GM12878 (cell line): ENCODE measurements around the gene PRKAG2. TPM values are rescaled to one million over a fixed set of nuclear protein-coding genes. Genes with fewer than 3 reads are reported as not detected.

Experiments used
- ATAC-seq: fragments of 200-7000 bp; cut with Tn5 transposase; 3 replicates; pipeline ENCODE4 v1.9.1; 2020; ENCODE audit warnings: mild to moderate bottlenecking, moderate library complexity
- BruUV-seq: library from RNA; stranded (reverse); fragments of 400-500 nt; replicated peaks from 2 replicates; lab custom pipeline; 2021; lab: Mats Ljungman, UMichigan
- CTCF ChIA-PET: fragments of 300-600 bp; sonication (Branson Sonifier 250); formaldehyde crosslinking; extraction: SDS; loops from one replicate; lab custom pipeline; 2021; ENCODE audit warnings: inconsistent platforms; lab: Yijun Ruan, JAX
- POLR2A ChIA-PET: fragments of 350-600 bp; formaldehyde crosslinking; extraction: SDS; loops from one replicate; lab custom pipeline; 2021; ENCODE audit warnings: inconsistent platforms; lab: Charles Lee
- RAD21 ChIA-PET: fragments of 300-600 bp; sonication (Branson Sonifier 250); formaldehyde crosslinking; loops from one replicate; lab custom pipeline; 2023; ENCODE audit warnings: antibody characterized with exemption; ENCODE audit not compliant: unreplicated experiment; lab: Charles Lee
- SMC1A ChIA-PET: fragments of 300-600 bp; sonication (Branson Sonifier 250); formaldehyde crosslinking; loops from one replicate; lab custom pipeline; 2023; ENCODE audit not compliant: unreplicated experiment, uncharacterized antibody; lab: Charles Lee
- DNase-seq: peaks from one replicate; pipeline ENCODE4 v3.0.0-alpha.2; 2011; ENCODE audit warnings: low read depth, low spot score
- FAIRE-seq: peaks from 3 replicates; lab custom pipeline; 2011; peaks lifted over from hg19 to GRCh38; lab: Jason Lieb, UNC
- H2AFZ ChIP-seq: 2 replicates; pipeline ENCODE4 v1.6.0; 2011; ENCODE audit warnings: low read depth, low read length, control low read depth; ENCODE audit not compliant: control insufficient read depth
- H3K27ac ChIP-seq: 2 replicates; pipeline ENCODE4 v1.5.1; 2011; ENCODE audit warnings: control low read depth; ENCODE audit not compliant: control insufficient read depth, insufficient read depth
- H3K27me3 ChIP-seq, 2 experiments: replicated peaks in 1 of 2; 2 replicates each; pipeline versions ENCODE4 v1.6.0 to v1.6.1; 2011; ENCODE audit warnings: low read length in 1 of 2; ENCODE audit not compliant: control insufficient read depth in 2 of 2, insufficient read depth in 2 of 2
- H3K36me3 ChIP-seq, 2 experiments: 2 replicates each; pipeline ENCODE4 v1.5.1; 2011; ENCODE audit warnings: low read length in 1 of 2; ENCODE audit not compliant: control insufficient read depth in 2 of 2, insufficient read depth in 2 of 2
- H3K4me1 ChIP-seq: 2 replicates; pipeline ENCODE4 v1.6.1; 2011; ENCODE audit warnings: mild to moderate bottlenecking, low read length, moderate library complexity, mixed read lengths; ENCODE audit not compliant: control insufficient read depth, insufficient read depth
- H3K4me2 ChIP-seq: 2 replicates; pipeline ENCODE4 v1.6.0; 2011; ENCODE audit warnings: control low read depth; ENCODE audit not compliant: control insufficient read depth, insufficient read depth
- H3K4me3 ChIP-seq: fragments of 200-600 bp; sonication (generic); 2 replicates; pipeline ENCODE4 v1.5.1; 2016
- H3K79me2 ChIP-seq: 2 replicates; pipeline ENCODE4 v1.6.0; 2011; ENCODE audit warnings: low read length; ENCODE audit not compliant: control insufficient read depth, insufficient read depth
- H3K9ac ChIP-seq: 2 replicates; pipeline ENCODE4 v1.8.0; 2011; ENCODE audit warnings: low read length, control low read depth, mixed read lengths; ENCODE audit not compliant: control insufficient read depth, insufficient read depth
- H3K9me3 ChIP-seq: replicated peaks from 3 replicates; pipeline ENCODE4 v1.5.1; 2011; ENCODE audit warnings: mild to moderate bottlenecking, low read length; ENCODE audit not compliant: control insufficient read depth, insufficient read depth
- H4K20me1 ChIP-seq: 2 replicates; pipeline ENCODE4 v1.6.0; 2011; ENCODE audit not compliant: control insufficient read depth, insufficient read depth
- ATF2 ChIP-seq: IDR thresholded peaks from 2 replicates; pipeline ENCODE4 v1.6.1; 2012; ENCODE audit warnings: low read length, inconsistent platforms
- CHD4 ChIP-seq: fragments of 200-600 bp; sonication (generic); IDR thresholded peaks from 2 replicates; pipeline ENCODE4 v1.6.1; 2016; ENCODE audit warnings: mild to moderate bottlenecking
- CTCF ChIP-seq, 3 experiments: IDR thresholded peaks in 2 of 3; conservative IDR thresholded peaks in 1 of 3; 2 replicates each; pipeline ENCODE4 v1.5.1; 2011; ENCODE audit warnings: low read depth in 3 of 3, low read length in 3 of 3, mild to moderate bottlenecking in 3 of 3, control low read depth in 2 of 3, moderate library complexity in 2 of 3, inconsistent platforms in 1 of 3, mixed read lengths in 1 of 3; ENCODE audit not compliant: control insufficient read depth in 2 of 3, insufficient read depth in 1 of 3; ENCODE audit errors: extremely low read depth in 1 of 3
- HDAC2 ChIP-seq: fragments of 200-600 bp; sonication (generic); IDR thresholded peaks from 2 replicates; pipeline ENCODE4 v1.6.1; 2017
- IKZF1 ChIP-seq: fragments of 450-650 bp; conservative IDR thresholded peaks from 2 replicates; pipeline ENCODE4 v1.6.1; 2017; ENCODE audit warnings: antibody characterized with exemption, mild to moderate bottlenecking
- MTA2 ChIP-seq: fragments of 450-650 bp; IDR thresholded peaks from 2 replicates; pipeline ENCODE4 v1.6.1; 2016; ENCODE audit warnings: low read depth, mild to moderate bottlenecking, moderate library complexity
- MYB ChIP-seq: fragments of 150-350 bp; IDR thresholded peaks from 2 replicates; pipeline ENCODE4 v1.6.1; 2014; ENCODE audit warnings: mild to moderate bottlenecking, low read depth, low read length, borderline replicate concordance
- NFIC ChIP-seq: IDR thresholded peaks from 2 replicates; pipeline ENCODE4 v1.6.1; 2012; ENCODE audit warnings: low read depth, mild to moderate bottlenecking, inconsistent platforms, low read length, moderate library complexity
- NFYA ChIP-seq: IDR thresholded peaks from 2 replicates; pipeline ENCODE4 v1.6.1; 2011; ENCODE audit warnings: low read depth, mild to moderate bottlenecking, low read length, improper control_type of control experiment, borderline replicate concordance
- NFYB ChIP-seq: IDR thresholded peaks from 2 replicates; pipeline ENCODE4 v1.6.1; 2011; ENCODE audit warnings: low read depth, mild to moderate bottlenecking, low read length, improper control_type of control experiment, moderate library complexity; ENCODE audit not compliant: insufficient read depth
- RELA ChIP-seq: fragments of 450-650 bp; IDR thresholded peaks from 2 replicates; pipeline ENCODE4 v1.8.0; 2014; ENCODE audit warnings: borderline replicate concordance; ENCODE audit not compliant: partially characterized antibody
- RFX5 ChIP-seq: IDR thresholded peaks from 2 replicates; pipeline ENCODE4 v1.6.1; 2011; ENCODE audit warnings: low read depth, low read length, improper control_type of control experiment
- WGBS: methylation state at CpG from one replicate; pipeline ENCODE4 v1.1.6; 2016; ENCODE audit warnings: low lambda C conversion rate; ENCODE audit not compliant: insufficient replicate concordance, insufficient coverage; ENCODE audit errors: missing lambda C conversion rate; 5-methylcytosine and 5-hydroxymethylcytosine counted together
- in situ Hi-C: fragments of 300-500 bp; cut with MboI; formaldehyde crosslinking; loops from 9 replicates; pipeline ENCODE4 v1.14.3; 2018; ENCODE audit warnings: mixed read lengths
- intact Hi-C: fragments of 100-400 bp; cut with micrococcal nuclease; formaldehyde crosslinking; loops from one replicate; pipeline ENCODE4 v1.14.2; 2022; ENCODE audit not compliant: unreplicated experiment
- polyA plus RNA-seq, 11 experiments: library from polyadenylated mRNA; depleted of rRNA in 4 of 11; unstranded in 6 of 11; stranded (reverse) in 5 of 11; fragments of >200 nt; fragmentation: Nextera tagmentation in 4 of 11; fragmentation: Illumina TruSeq in 1 of 11; extraction: Ambion mirVana in 4 of 11; extraction: Trizol in 1 of 11; gene quantifications; 1 replicate in 1 of 11; 2 replicates in 10 of 11; pipeline versions ENCODE4 v1.2.1 to v1.2.3, GENCODE V29; 2011 to 2016; ENCODE audit warnings: inconsistent platforms in 2 of 11, missing spikeins in 2 of 11, low read depth in 1 of 11
- total RNA-seq, 4 experiments: library from RNA; depleted of rRNA in 3 of 4; stranded (reverse); fragments of >200 nt in 3 of 4; fragmentation: Illumina TruSeq in 1 of 4; extraction: Trizol in 1 of 4; gene quantifications; 2 replicates each; pipeline versions ENCODE4 v1.2.1 to v1.2.3, GENCODE V29; 2013 to 2021
- TF ChIP-seq, protein P1 (sequence below): IDR thresholded peaks from 2 replicates; pipeline ENCODE4 v1.6.1; 2012; ENCODE audit warnings: mild to moderate bottlenecking, low read depth, low read length
- TF ChIP-seq, protein P2 (sequence below): fragments of 150-350 bp; IDR thresholded peaks from 2 replicates; pipeline ENCODE4 v1.6.1; 2014; ENCODE audit warnings: mild to moderate bottlenecking, low read depth, low read length

PRKAG2 gene
- total and polyA plus RNA-seq, 10 of the 15 experiments (the other 5 are each of a cell fraction or from before 2014, with no cell fraction given) = 3.4 to 8.9 (median 6.8) TPM

DNA sequence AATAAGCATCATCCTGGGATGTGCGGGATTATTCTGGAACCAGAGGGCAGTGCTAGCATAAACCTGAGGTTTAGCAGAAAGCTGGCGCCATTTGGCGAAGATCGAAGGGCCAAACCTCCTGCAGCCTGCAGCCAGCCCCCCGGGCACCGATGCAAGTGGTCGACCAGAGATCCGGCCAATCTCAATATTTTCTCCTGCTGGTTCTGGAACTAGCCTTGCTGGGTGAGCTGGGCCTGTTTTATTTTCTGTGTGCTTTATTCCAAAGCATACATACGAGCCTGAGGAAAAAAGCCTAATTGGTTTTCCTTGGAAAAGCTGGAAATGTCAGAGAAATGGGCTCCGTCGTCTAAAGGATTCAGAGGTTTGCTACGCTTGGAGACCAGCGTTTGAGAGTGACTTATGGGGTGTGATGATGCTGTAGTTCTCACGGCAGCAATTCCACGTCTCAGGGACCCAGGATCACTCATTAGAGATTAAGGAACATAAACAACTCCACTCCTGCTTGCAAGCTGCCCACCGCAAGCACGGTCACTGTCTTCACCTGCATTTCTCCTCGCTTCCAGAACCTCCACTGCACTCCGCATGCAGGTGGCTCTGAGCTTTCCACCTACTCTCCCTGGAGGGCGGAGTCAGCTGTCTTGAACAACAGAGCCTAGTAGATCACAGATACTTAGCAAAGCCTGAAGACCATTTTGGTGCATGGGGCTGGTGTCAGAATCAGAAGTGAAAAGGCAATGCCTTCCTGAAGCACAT, 60.2 kb downstream of the PRKAG2 start (continued):
- TF ChIP-seq, protein P1, sequence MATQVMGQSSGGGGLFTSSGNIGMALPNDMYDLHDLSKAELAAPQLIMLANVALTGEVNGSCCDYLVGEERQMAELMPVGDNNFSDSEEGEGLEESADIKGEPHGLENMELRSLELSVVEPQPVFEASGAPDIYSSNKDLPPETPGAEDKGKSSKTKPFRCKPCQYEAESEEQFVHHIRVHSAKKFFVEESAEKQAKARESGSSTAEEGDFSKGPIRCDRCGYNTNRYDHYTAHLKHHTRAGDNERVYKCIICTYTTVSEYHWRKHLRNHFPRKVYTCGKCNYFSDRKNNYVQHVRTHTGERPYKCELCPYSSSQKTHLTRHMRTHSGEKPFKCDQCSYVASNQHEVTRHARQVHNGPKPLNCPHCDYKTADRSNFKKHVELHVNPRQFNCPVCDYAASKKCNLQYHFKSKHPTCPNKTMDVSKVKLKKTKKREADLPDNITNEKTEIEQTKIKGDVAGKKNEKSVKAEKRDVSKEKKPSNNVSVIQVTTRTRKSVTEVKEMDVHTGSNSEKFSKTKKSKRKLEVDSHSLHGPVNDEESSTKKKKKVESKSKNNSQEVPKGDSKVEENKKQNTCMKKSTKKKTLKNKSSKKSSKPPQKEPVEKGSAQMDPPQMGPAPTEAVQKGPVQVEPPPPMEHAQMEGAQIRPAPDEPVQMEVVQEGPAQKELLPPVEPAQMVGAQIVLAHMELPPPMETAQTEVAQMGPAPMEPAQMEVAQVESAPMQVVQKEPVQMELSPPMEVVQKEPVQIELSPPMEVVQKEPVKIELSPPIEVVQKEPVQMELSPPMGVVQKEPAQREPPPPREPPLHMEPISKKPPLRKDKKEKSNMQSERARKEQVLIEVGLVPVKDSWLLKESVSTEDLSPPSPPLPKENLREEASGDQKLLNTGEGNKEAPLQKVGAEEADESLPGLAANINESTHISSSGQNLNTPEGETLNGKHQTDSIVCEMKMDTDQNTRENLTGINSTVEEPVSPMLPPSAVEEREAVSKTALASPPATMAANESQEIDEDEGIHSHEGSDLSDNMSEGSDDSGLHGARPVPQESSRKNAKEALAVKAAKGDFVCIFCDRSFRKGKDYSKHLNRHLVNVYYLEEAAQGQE = no peak
- TF ChIP-seq MTA2 = no peak
- TF ChIP-seq NFIC = no peak

GRCh38 chr7:151815419-151815818, 61.5 kb downstream of the PRKAG2 start:
- ChIA-PET RAD21 (no interaction called here), POLR2A (no interaction called here), SMC1A (interaction anchor here (0.7 kb wide), 1 partner anchor 42 kb away, joined by 4 read pairs; no protein-coding TSS in a partner anchor), CTCF (no interaction called here)
- DNase-seq (no peak), ATAC-seq (no peak), FAIRE-seq (no peak)
- Histone ChIP-seq H3K79me2 (no peaks in the 10 kb centered on the region), H3K4me2 (no peak overlapping the region), H3K9ac (no peak overlapping the region), H3K36me3 (no peaks in the 10 kb centered on the region), H3K9me3 (no peaks in the 10 kb centered on the region), H3K4me1 (no peaks in the 10 kb centered on the region), H4K20me1 (no peaks in the 10 kb centered on the region), H3K4me3 (no peak overlapping the region), H3K27me3 (peaks cover 0 to 4% of the 10 kb centered on the region in 2 experiments; a peak in 3 of 4 replicates), H2AFZ (no peak overlapping the region), H3K27ac (no peak overlapping the region)
- intact Hi-C loops = no loop called here
- WGBS = 44% methylated on average over 5 of the region's 5 CpGs
- BruUV-seq = no TSS peak
- in situ Hi-C loops = no loop called here
- TF ChIP-seq RFX5 (no peak), IKZF1 (no peak), RELA (no peak), ATF2 (no peak), MYB (no peak), NFYA (no peak), CTCF (IDR thresholded peaks at IDR 0.05 in 2 of 3, conservative IDR thresholded peaks at IDR 0.05 in 1 of 3; ENCODE audit: control insufficient read depth in 2 of 3, extremely low read depth in 1 of 3, insufficient read depth in 1 of 3, low read depth in 3 of 3, low read length in 3 of 3) (no peak), CHD4 (no peak), HDAC2 (no peak), NFYB (no peak)
- TF ChIP-seq, protein P2, sequence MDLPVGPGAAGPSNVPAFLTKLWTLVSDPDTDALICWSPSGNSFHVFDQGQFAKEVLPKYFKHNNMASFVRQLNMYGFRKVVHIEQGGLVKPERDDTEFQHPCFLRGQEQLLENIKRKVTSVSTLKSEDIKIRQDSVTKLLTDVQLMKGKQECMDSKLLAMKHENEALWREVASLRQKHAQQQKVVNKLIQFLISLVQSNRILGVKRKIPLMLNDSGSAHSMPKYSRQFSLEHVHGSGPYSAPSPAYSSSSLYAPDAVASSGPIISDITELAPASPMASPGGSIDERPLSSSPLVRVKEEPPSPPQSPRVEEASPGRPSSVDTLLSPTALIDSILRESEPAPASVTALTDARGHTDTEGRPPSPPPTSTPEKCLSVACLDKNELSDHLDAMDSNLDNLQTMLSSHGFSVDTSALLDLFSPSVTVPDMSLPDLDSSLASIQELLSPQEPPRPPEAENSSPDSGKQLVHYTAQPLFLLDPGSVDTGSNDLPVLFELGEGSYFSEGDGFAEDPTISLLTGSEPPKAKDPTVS = no peak
